ENCODE data around the gene CSF1. TPM values are rescaled to one million over a fixed set of nuclear protein-coding genes. Genes with fewer than 3 reads are reported as not detected.
A peak's percentile ranks its signal among the peaks of the same experiment; 100 is the strongest.

Gene CSF1
- total and polyA plus RNA-seq, 2 of the 13 experiments (the other 11 are each of a cell fraction or from before 2014, with no cell fraction given) = 4.6 to 13.3 TPM

- TF ChIP-seq CTCF (CRISPR knock-in tag; IDR thresholded peaks at IDR 0.05) = peak; percentile 27; the same call in 1 of the 2 replicates
- peak; percentile 25; the same call in 1 of the 2 replicates for TF ChIP-seq ZIK1 (CRISPR knock-in tag; IDR thresholded peaks at IDR 0.05; ENCODE audit: borderline replicate concordance, low read depth)
- TF ChIP-seq RFX3 (CRISPR knock-in tag; IDR thresholded peaks at IDR 0.05) = no peak
- TF ChIP-seq ZNF768 (CRISPR knock-in tag; IDR thresholded peaks at IDR 0.05) = 0 out of 2 replicates have a peak, but pooled peaks have one; percentile 61
- peak; percentile 75; the same call in 1 of the 2 replicates for TF ChIP-seq ZNF451 (CRISPR knock-in tag; IDR thresholded peaks at IDR 0.05)
- TF ChIP-seq KDM1A (CRISPR knock-in tag; IDR thresholded peaks at IDR 0.05) = peak; percentile 80
- no peak for TF ChIP-seq PHB2 (IDR thresholded peaks at IDR 0.05; ENCODE audit: partially characterized antibody)
- TF ChIP-seq PATZ1 (CRISPR knock-in tag; IDR thresholded peaks at IDR 0.05) = peak; percentile 39; the same call in 1 of the 2 replicates
- peak; percentile 80 for TF ChIP-seq UBTF (CRISPR knock-in tag; IDR thresholded peaks at IDR 0.05)
- peak; percentile 71 for TF ChIP-seq ZNF687 (CRISPR knock-in tag; IDR thresholded peaks at IDR 0.05)
Measured at GRCh38 chr1:109910963-109911798, 532 bp downstream of the CSF1 start (continued).

All from HepG2 (cell line).